ENCODE results near the gene HOXB5.

The HOXB5 gene

DNA sequence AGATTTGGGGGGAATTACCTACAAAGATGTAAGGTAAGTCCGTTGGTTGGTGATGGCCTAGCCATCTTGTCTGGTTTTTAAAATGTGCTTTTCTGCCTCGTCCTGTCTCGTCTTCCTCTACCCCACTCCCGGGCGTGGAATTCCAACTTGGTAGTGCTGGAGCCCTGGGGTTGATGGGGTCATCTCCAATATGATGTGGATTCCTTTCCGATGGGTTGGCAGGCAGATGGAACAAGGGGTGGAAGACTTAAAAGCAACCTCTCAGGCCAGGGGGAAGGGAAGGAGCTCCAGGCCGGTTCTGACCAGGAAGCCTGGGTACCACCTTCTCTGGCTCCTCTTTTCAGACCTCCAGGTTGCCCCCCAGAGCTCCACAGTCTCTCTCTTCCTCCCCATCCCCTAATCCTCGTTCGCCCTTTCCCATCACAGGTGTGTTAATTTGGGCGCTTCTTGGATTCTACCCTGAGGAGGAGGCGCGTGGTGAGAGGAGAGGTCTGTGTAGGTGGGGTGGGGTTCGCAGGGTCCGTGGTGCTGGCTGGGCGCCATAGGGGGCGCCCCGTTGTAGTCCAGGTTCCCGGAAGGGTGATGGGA, 43.6 kb downstream of the HOXB5 start:
- H3K36me3 ChIP-seq (ENCODE audit: control insufficient read depth in 2 of 2, insufficient read depth in 1 of 2, low read length in 2 of 2) = peaks cover 15 to 51% of the 10 kb centered on the region in 2 experiments
- TF ChIP-seq ZNF707 (tag by site-specific recombination; IDR thresholded peaks at IDR 0.05) (peak; percentile 72; the same call in 1 of the 2 replicates), GLIS2 (tag by site-specific recombination; IDR thresholded peaks at IDR 0.05) (0 out of 2 replicates have a peak, but pooled peaks have one; percentile 25), ZNF391 (tag by site-specific recombination; IDR thresholded peaks at IDR 0.05; ENCODE audit: borderline replicate concordance, low read depth) (no peak), ZSCAN16 (tag by site-specific recombination; IDR thresholded peaks at IDR 0.05) (no peak), ZNF146 (tag by site-specific recombination; IDR thresholded peaks at IDR 0.05) (no peak), ZNF837 (tag by site-specific recombination; IDR thresholded peaks at IDR 0.05) (no peak), CTCF (tag by site-specific recombination; IDR thresholded peaks at IDR 0.05) (0 out of 2 replicates have a peak, but pooled peaks have one; percentile 14), IKZF3 (tag by site-specific recombination; IDR thresholded peaks at IDR 0.05) (0 out of 2 replicates have a peak, but pooled peaks have one; percentile 16), WT1 (tag by site-specific recombination; IDR thresholded peaks at IDR 0.05) (no peak)
- peaks cover 61% of the 10 kb centered on the region for H3K4me1 ChIP-seq (ENCODE audit: control insufficient read depth, insufficient read depth, low read length)
- ChIA-PET CTCF (interaction anchor here (0.6 kb wide), 2 partner anchors 41 to 1608 kb away, joined by 3 to 4 read pairs; no protein-coding TSS in a partner anchor), POLR2A (no interaction called here)
- no peak overlapping the region for H3K4me3 ChIP-seq (ENCODE audit: low read depth, low read length)
- H3K9me3 ChIP-seq (ENCODE audit: control insufficient read depth, insufficient read depth, low read depth, low read length) = no peaks in the 10 kb centered on the region
- H3K27ac ChIP-seq (ENCODE audit: extremely low read depth, low read depth, low read length) = peak overlapping the region; percentile 100

- Histone ChIP-seq H3K4me1 (ENCODE audit: control insufficient read depth, insufficient read depth, low read length) (peaks cover 54% of the 10 kb centered on the region), H3K27ac (ENCODE audit: extremely low read depth, low read depth, low read length) (peak overlapping the region; percentile 100), H3K4me3 (ENCODE audit: low read depth, low read length) (no peak overlapping the region), H3K9me3 (ENCODE audit: control insufficient read depth, insufficient read depth, low read depth, low read length) (no peaks in the 10 kb centered on the region), H3K36me3 (ENCODE audit: control insufficient read depth in 2 of 2, insufficient read depth in 1 of 2, low read length in 2 of 2) (peaks cover 15 to 45% of the 10 kb centered on the region in 2 experiments)
- peak; percentile 59; the same call in 1 of the 2 replicates for TF ChIP-seq ZBTB6 (tag by site-specific recombination; IDR thresholded peaks at IDR 0.05)
- TF ChIP-seq, protein P1, sequence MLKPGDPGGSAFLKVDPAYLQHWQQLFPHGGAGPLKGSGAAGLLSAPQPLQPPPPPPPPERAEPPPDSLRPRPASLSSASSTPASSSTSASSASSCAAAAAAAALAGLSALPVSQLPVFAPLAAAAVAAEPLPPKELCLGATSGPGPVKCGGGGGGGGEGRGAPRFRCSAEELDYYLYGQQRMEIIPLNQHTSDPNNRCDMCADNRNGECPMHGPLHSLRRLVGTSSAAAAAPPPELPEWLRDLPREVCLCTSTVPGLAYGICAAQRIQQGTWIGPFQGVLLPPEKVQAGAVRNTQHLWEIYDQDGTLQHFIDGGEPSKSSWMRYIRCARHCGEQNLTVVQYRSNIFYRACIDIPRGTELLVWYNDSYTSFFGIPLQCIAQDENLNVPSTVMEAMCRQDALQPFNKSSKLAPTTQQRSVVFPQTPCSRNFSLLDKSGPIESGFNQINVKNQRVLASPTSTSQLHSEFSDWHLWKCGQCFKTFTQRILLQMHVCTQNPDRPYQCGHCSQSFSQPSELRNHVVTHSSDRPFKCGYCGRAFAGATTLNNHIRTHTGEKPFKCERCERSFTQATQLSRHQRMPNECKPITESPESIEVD (tag by site-specific recombination; IDR thresholded peaks at IDR 0.05) = peak; percentile 82
- TF ChIP-seq ZNF19 (tag by site-specific recombination; IDR thresholded peaks at IDR 0.05; ENCODE audit: low read depth) = no peak
- no peak for TF ChIP-seq MZF1 (tag by site-specific recombination; IDR thresholded peaks at IDR 0.05; ENCODE audit: borderline replicate concordance)
- TF ChIP-seq FEZF1 (tag by site-specific recombination; IDR thresholded peaks at IDR 0.05) = peak; percentile 80
- 0 out of 2 replicates have a peak, but pooled peaks have one; percentile 3 for TF ChIP-seq KLF10 (tag by site-specific recombination; IDR thresholded peaks at IDR 0.05)
- 0 out of 2 replicates have a peak, but pooled peaks have one; percentile 29 for TF ChIP-seq ZXDB (tag by site-specific recombination; IDR thresholded peaks at IDR 0.05)
- peak; percentile 47; the same call in 1 of the 2 replicates for TF ChIP-seq ZBTB8A (tag by site-specific recombination; IDR thresholded peaks at IDR 0.05)
- no peak for TF ChIP-seq KLF8 (tag by site-specific recombination; IDR thresholded peaks at IDR 0.05)
- POLR2A ChIA-PET = no interaction called here
- CTCF ChIA-PET = interaction anchor here (0.6 to 1.1 kb wide), 2 partner anchors 8 to 42 kb away, joined by 3 to 4 read pairs; no protein-coding TSS in a partner anchor
These were observed 44.3 kb downstream of the HOXB5 start for GRCh38 chr17:48549281-48549630.
